ENCODE results near the gene PDLIM7.

- no peak for TF ChIP-seq CTCF (IDR thresholded peaks at IDR 0.05; ENCODE audit: low read length)
- TF ChIP-seq EZH2 (IDR thresholded peaks at IDR 0.05; ENCODE audit: borderline replicate concordance, low read length): no peak
Measured at GRCh38 chr5:177499842-177500241, 2.4 kb upstream of the PDLIM7 start.

All from OCI-LY1 (cell line).